ENCODE results near the gene CACNB4.

DNA sequence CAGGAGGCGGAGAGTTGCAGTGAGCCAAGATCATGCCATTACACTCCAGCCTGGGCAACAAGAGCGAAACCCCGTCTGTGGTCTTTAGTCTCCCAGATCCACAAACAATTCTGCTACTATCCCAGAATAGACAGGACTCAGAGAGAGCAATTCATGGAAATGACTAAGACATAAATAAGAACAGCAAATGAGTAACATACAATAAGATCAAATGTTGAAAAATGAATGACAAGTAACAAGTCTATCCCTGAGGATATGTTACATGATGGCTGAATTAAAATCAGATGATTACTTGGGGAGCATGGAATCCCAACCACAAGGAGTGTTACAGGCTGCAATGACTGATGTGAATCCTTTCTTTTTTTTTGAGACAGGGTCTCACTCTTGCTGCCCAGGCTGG, 280.9 kb downstream of the CACNB4 start:
- TF ChIP-seq SMC3 (IDR thresholded peaks at IDR 0.05; ENCODE audit: low read depth, low read length) (no peak), TAF1 (IDR thresholded peaks at IDR 0.05; ENCODE audit: borderline replicate concordance, low read depth, low read length) (no peak), RXRA (IDR thresholded peaks at IDR 0.05; ENCODE audit: borderline replicate concordance, low read depth) (no peak), EP300 (IDR thresholded peaks at IDR 0.05; ENCODE audit: borderline replicate concordance in 1 of 2, low read depth in 1 of 2, low read length in 1 of 2) (no peak), CTCF (IDR thresholded peaks at IDR 0.05) (no peak), SIN3A (IDR thresholded peaks at IDR 0.05; ENCODE audit: borderline replicate concordance, low read depth, low read length) (no peak), GABPA (IDR thresholded peaks at IDR 0.05; ENCODE audit: low read depth) (no peak), RCOR1 (IDR thresholded peaks at IDR 0.05; ENCODE audit: low read length) (no peak), NFIC (IDR thresholded peaks at IDR 0.05; ENCODE audit: borderline replicate concordance) (no peak), RAD21 (IDR thresholded peaks at IDR 0.05; ENCODE audit: low read length) (no peak), NRF1 (IDR thresholded peaks at IDR 0.05; ENCODE audit: low read depth, low read length) (no peak)
- TF ChIP-seq, protein P1, sequence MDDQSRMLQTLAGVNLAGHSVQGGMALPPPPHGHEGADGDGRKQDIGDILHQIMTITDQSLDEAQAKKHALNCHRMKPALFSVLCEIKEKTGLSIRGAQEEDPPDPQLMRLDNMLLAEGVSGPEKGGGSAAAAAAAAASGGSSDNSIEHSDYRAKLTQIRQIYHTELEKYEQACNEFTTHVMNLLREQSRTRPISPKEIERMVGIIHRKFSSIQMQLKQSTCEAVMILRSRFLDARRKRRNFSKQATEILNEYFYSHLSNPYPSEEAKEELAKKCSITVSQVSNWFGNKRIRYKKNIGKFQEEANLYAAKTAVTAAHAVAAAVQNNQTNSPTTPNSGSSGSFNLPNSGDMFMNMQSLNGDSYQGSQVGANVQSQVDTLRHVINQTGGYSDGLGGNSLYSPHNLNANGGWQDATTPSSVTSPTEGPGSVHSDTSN (IDR thresholded peaks at IDR 0.05) = no peak
- TF ChIP-seq, protein P2, sequence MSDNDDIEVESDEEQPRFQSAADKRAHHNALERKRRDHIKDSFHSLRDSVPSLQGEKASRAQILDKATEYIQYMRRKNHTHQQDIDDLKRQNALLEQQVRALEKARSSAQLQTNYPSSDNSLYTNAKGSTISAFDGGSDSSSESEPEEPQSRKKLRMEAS (IDR thresholded peaks at IDR 0.05; ENCODE audit: low read depth) = no peak

Measured in SK-N-SH (cell line).